ENCODE measurements around the gene CALY.

- TF ChIP-seq NPAS2 (CRISPR knock-in tag; IDR thresholded peaks at IDR 0.05; ENCODE audit: borderline replicate concordance) (no peak), CTCF (IDR thresholded peaks at IDR 0.05) (no peak), POLR2A (IDR thresholded peaks at IDR 0.05; ENCODE audit: low read length) (no peak), ZFP36 (IDR thresholded peaks at IDR 0.05; ENCODE audit: borderline replicate concordance, partially characterized antibody) (no peak)
- TF ChIP-seq, protein P1, sequence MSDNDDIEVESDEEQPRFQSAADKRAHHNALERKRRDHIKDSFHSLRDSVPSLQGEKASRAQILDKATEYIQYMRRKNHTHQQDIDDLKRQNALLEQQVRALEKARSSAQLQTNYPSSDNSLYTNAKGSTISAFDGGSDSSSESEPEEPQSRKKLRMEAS (IDR thresholded peaks at IDR 0.05) = no peak
- TF ChIP-seq, protein P2, sequence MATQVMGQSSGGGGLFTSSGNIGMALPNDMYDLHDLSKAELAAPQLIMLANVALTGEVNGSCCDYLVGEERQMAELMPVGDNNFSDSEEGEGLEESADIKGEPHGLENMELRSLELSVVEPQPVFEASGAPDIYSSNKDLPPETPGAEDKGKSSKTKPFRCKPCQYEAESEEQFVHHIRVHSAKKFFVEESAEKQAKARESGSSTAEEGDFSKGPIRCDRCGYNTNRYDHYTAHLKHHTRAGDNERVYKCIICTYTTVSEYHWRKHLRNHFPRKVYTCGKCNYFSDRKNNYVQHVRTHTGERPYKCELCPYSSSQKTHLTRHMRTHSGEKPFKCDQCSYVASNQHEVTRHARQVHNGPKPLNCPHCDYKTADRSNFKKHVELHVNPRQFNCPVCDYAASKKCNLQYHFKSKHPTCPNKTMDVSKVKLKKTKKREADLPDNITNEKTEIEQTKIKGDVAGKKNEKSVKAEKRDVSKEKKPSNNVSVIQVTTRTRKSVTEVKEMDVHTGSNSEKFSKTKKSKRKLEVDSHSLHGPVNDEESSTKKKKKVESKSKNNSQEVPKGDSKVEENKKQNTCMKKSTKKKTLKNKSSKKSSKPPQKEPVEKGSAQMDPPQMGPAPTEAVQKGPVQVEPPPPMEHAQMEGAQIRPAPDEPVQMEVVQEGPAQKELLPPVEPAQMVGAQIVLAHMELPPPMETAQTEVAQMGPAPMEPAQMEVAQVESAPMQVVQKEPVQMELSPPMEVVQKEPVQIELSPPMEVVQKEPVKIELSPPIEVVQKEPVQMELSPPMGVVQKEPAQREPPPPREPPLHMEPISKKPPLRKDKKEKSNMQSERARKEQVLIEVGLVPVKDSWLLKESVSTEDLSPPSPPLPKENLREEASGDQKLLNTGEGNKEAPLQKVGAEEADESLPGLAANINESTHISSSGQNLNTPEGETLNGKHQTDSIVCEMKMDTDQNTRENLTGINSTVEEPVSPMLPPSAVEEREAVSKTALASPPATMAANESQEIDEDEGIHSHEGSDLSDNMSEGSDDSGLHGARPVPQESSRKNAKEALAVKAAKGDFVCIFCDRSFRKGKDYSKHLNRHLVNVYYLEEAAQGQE (IDR thresholded peaks at IDR 0.05) = no peak
- TF ChIP-seq, protein P3, sequence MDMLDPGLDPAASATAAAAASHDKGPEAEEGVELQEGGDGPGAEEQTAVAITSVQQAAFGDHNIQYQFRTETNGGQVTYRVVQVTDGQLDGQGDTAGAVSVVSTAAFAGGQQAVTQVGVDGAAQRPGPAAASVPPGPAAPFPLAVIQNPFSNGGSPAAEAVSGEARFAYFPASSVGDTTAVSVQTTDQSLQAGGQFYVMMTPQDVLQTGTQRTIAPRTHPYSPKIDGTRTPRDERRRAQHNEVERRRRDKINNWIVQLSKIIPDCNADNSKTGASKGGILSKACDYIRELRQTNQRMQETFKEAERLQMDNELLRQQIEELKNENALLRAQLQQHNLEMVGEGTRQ (IDR thresholded peaks at IDR 0.05) = no peak
These were observed 9.7 kb upstream of the CALY start for GRCh38 chr10:133346413-133346812.
